Fibroblast of skin of scalp (primary cell): ENCODE data around the gene SLC35G1.

Experiments used
- DNase-seq: peaks from one replicate; pipeline ENCODE4 v3.0.0-alpha.2; 2013

Gene SLC35G1

GRCh38 chr10:93879273-93879672 lies 14.5 kb upstream of the SLC35G1 start:
- no peak for DNase-seq

- DNase-seq: no peak
Measured at GRCh38 chr10:93894516-93895378, 969 bp downstream of the SLC35G1 start.

- no peak for DNase-seq
Measured at GRCh38 chr10:93897070-93897780, 3.4 kb downstream of the SLC35G1 start.

- no peak for DNase-seq
Measured at GRCh38 chr10:93899109-93899508, 5.3 kb downstream of the SLC35G1 start.

GRCh38 chr10:93903051-93903450 lies 9.3 kb downstream of the SLC35G1 start:
- no peak for DNase-seq

GRCh38 chr10:93904901-93905300 lies 11.1 kb downstream of the SLC35G1 start:
- no peak for DNase-seq

GRCh38 chr10:93907059-93907458 lies 13.3 kb downstream of the SLC35G1 start:
- DNase-seq: no peak

- no peak for DNase-seq
Measured at GRCh38 chr10:93911866-93912265, 18.1 kb downstream of the SLC35G1 start.

- no peak for DNase-seq
Measured at GRCh38 chr10:93912444-93912843, 18.7 kb downstream of the SLC35G1 start.

GRCh38 chr10:93913706-93914105 lies 19.9 kb downstream of the SLC35G1 start:
- no peak for DNase-seq

GRCh38 chr10:93915598-93915997 lies 21.8 kb downstream of the SLC35G1 start:
- no peak for DNase-seq

- DNase-seq: peak; percentile 40
Measured at GRCh38 chr10:93916257-93917063, 22.7 kb downstream of the SLC35G1 start.

- DNase-seq: no peak
Measured at GRCh38 chr10:93917064-93917391, 23.2 kb downstream of the SLC35G1 start.

GRCh38 chr10:93917821-93918220 lies 24.0 kb downstream of the SLC35G1 start:
- no peak for DNase-seq

- DNase-seq: no peak
Measured at GRCh38 chr10:93921338-93921737, 27.6 kb downstream of the SLC35G1 start.

- DNase-seq: no peak
Measured at GRCh38 chr10:93926613-93927012, 32.8 kb downstream of the SLC35G1 start.

- DNase-seq: no peak
Measured at GRCh38 chr10:93938140-93938539, 44.4 kb downstream of the SLC35G1 start.

- no peak for DNase-seq
Measured at GRCh38 chr10:93940881-93941280, 47.1 kb downstream of the SLC35G1 start.

GRCh38 chr10:93941606-93942005 lies 47.8 kb downstream of the SLC35G1 start:
- no peak for DNase-seq

- no peak for DNase-seq
Measured at GRCh38 chr10:93945819-93946218, 52.0 kb downstream of the SLC35G1 start.

- DNase-seq: peak; percentile 80
Measured at GRCh38 chr10:93947055-93947454, 53.3 kb downstream of the SLC35G1 start.

GRCh38 chr10:93947524-93947923 lies 53.7 kb downstream of the SLC35G1 start:
- DNase-seq: no peak

- DNase-seq: no peak
Measured at GRCh38 chr10:93951905-93952304, 58.1 kb downstream of the SLC35G1 start.
